ENCODE measurements around the gene RAB6C. TPM values are rescaled to one million over a fixed set of nuclear protein-coding genes. Genes with fewer than 3 reads are reported as not detected.
"Not testable (repeated sequence)": the region's sequence is repeated elsewhere in the genome, so short reads cannot be mapped to it uniquely, and the experiment has no call there.

The RAB6C gene
- total RNA-seq (ENCODE audit: low replicate concordance), result 0.07 TPM in 1 of 2 replicates, not detected in the other

DNA sequence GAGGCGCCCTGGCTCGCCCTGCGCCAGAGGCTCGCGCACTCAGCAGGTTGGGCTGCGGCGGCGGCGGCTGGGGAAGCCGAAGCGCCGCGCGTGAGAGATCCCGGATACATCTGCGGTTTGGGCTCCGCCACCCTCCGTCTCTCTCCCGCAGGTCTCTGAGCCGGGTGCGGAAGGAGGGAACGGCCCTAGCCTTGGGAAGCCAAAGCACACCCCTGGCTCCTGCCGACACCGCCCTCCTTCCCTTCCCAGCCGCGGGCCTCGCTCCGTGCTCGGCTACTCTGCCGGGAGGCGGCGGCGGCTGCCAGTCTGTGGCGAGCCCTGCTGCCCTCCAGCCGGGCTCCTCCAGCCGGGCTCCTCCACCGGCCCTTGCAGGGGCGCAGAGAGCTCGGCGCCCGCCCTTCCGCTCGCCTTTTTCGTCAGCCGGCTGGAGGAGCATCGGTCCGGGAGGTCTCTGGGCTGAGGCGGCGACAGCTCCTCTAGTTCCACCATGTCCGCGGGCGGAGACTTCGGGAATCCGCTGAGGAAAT is at the start of gene RAB6C:
TSS of gene RAB6C (plus strand) at position 38 of the 527 bp plus-strand sequence. CDS start at position 488, 450 bp downstream.
- peak within 1 kb of the TSS; percentile 83 for H3K4me3 Mint-ChIP-seq
- H3K27ac Mint-ChIP-seq; H3K4me1 Mint-ChIP-seq; H3K36me3 Mint-ChIP-seq; H3K9me3 Mint-ChIP-seq; H3K9me3 ChIP-seq (ENCODE audit: low read depth); H4K20me1 ChIP-seq (ENCODE audit: low read depth); H3F3A ChIP-seq (ENCODE audit: low read depth); H3K9ac ChIP-seq; H3K4me1 ChIP-seq; H3K27ac ChIP-seq; H3K36me3 ChIP-seq; H3K79me2 ChIP-seq (ENCODE audit: low read depth): not testable (repeated sequence)
- H3K27me3 Mint-ChIP-seq (ENCODE audit: insufficient read depth, low read depth), result peaks cover 32% of the 10 kb centered on the region
- Histone ChIP-seq H2AFZ (replicated peaks) (peak within 1 kb of the TSS; percentile 89), H3K4me3 (peak within 1 kb of the TSS; percentile 53), H3K27me3 (peaks cover 79% of the 10 kb centered on the region), H3K4me2 (peak within 1 kb of the TSS; percentile 78)
- peak; percentile 68 for DNase-seq (ENCODE audit: low spot score)
- peak; percentile 72 for TF ChIP-seq EZH2 (IDR thresholded peaks at IDR 0.05)

DNA sequence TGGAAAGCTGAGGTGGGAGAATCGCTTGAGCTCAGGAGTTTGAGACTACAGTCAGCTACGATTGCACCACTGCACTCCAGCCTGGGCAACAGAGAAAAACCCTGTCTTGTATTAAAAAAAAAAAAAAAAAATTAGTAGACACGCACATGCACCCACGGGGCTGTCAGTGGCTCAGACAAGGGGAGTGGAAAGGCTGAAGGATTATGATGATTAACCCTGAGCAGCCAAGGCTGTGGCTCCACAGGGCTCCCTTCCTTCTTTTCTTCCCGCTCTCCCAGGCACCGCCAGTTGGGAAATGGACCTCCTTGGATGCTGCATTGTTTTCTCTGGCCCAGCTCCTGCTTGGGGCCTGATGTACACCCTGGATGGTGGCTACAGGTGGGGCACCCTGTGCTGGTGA is 49.0 kb upstream of the RAB6C start:
- H2AFZ ChIP-seq (replicated peaks), result no peak overlapping the region
- no peaks in the 10 kb centered on the region for H3K9me3 Mint-ChIP-seq
- H3K27me3 ChIP-seq, result peaks cover 29% of the 10 kb centered on the region
- no peaks in the 10 kb centered on the region for H3K9me3 ChIP-seq (ENCODE audit: low read depth)
- no peaks in the 10 kb centered on the region for H3K36me3 ChIP-seq
- TF ChIP-seq EZH2 (IDR thresholded peaks at IDR 0.05) (no peak), EZH2phosphoT487 (IDR thresholded peaks at IDR 0.05) (no peak)
- TF ChIP-seq, protein P1, sequence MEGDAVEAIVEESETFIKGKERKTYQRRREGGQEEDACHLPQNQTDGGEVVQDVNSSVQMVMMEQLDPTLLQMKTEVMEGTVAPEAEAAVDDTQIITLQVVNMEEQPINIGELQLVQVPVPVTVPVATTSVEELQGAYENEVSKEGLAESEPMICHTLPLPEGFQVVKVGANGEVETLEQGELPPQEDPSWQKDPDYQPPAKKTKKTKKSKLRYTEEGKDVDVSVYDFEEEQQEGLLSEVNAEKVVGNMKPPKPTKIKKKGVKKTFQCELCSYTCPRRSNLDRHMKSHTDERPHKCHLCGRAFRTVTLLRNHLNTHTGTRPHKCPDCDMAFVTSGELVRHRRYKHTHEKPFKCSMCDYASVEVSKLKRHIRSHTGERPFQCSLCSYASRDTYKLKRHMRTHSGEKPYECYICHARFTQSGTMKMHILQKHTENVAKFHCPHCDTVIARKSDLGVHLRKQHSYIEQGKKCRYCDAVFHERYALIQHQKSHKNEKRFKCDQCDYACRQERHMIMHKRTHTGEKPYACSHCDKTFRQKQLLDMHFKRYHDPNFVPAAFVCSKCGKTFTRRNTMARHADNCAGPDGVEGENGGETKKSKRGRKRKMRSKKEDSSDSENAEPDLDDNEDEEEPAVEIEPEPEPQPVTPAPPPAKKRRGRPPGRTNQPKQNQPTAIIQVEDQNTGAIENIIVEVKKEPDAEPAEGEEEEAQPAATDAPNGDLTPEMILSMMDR (IDR thresholded peaks at IDR 0.05), result no peak
- no peak overlapping the region for H3K27ac Mint-ChIP-seq
- peaks cover 23% of the 10 kb centered on the region for H3K27me3 Mint-ChIP-seq (ENCODE audit: insufficient read depth, low read depth)
- no peaks in the 10 kb centered on the region for H3F3A ChIP-seq (ENCODE audit: low read depth)
- no peak overlapping the region for H3K27ac ChIP-seq
- no peaks in the 10 kb centered on the region for H3K79me2 ChIP-seq (ENCODE audit: low read depth)
- no peaks in the 10 kb centered on the region for H3K36me3 Mint-ChIP-seq
- H3K4me3 ChIP-seq, result no peak overlapping the region
- H3K4me1 ChIP-seq, result peaks cover 6% of the 10 kb centered on the region
- no peaks in the 10 kb centered on the region for H4K20me1 ChIP-seq (ENCODE audit: low read depth)
- H3K9ac ChIP-seq, result no peak overlapping the region
- DNase-seq (ENCODE audit: low spot score), result no peak
- H3K4me3 Mint-ChIP-seq, result no peak overlapping the region
- H3K4me1 Mint-ChIP-seq, result peaks cover 22% of the 10 kb centered on the region
- H3K4me2 ChIP-seq, result no peak overlapping the region

DNA sequence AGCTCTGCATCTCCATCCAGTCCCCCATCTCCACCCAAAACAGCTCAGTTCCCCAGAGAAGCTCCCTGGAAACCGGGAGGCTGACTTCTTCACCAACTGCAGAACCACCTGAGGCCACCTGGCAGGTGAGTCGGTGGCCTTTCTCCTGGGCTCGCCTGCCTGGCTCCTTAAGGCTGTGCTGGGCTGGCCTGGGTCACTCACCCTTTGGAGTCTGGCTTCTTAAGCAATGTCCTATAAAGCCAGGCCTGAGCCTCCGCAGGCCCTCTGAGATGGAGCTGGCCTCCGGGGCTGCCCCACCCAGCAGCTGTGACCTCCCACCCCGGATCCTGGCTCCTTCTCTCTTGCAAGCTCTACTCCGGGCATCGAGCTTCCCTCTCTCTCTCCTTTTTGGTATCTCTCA is 46.1 kb upstream of the RAB6C start:
- peaks cover 19% of the 10 kb centered on the region for H3K27me3 Mint-ChIP-seq (ENCODE audit: insufficient read depth, low read depth)
- H3K36me3 ChIP-seq; H3K4me1 ChIP-seq; H3K4me3 ChIP-seq; DNase-seq (ENCODE audit: low spot score); H3K9ac ChIP-seq; H3K27ac Mint-ChIP-seq; H3F3A ChIP-seq (ENCODE audit: low read depth); H3K79me2 ChIP-seq (ENCODE audit: low read depth); H4K20me1 ChIP-seq (ENCODE audit: low read depth); H3K36me3 Mint-ChIP-seq; H3K27ac ChIP-seq; H3K9me3 ChIP-seq (ENCODE audit: low read depth); H3K9me3 Mint-ChIP-seq: not testable (repeated sequence)
- peak overlapping the region; percentile 1 for H3K4me3 Mint-ChIP-seq
- H3K4me2 ChIP-seq, result peak overlapping the region; percentile 79
- peaks cover 34% of the 10 kb centered on the region for H3K27me3 ChIP-seq
- H3K4me1 Mint-ChIP-seq, result peaks cover 19% of the 10 kb centered on the region
- peak overlapping the region; percentile 95 for H2AFZ ChIP-seq (replicated peaks)

DNA sequence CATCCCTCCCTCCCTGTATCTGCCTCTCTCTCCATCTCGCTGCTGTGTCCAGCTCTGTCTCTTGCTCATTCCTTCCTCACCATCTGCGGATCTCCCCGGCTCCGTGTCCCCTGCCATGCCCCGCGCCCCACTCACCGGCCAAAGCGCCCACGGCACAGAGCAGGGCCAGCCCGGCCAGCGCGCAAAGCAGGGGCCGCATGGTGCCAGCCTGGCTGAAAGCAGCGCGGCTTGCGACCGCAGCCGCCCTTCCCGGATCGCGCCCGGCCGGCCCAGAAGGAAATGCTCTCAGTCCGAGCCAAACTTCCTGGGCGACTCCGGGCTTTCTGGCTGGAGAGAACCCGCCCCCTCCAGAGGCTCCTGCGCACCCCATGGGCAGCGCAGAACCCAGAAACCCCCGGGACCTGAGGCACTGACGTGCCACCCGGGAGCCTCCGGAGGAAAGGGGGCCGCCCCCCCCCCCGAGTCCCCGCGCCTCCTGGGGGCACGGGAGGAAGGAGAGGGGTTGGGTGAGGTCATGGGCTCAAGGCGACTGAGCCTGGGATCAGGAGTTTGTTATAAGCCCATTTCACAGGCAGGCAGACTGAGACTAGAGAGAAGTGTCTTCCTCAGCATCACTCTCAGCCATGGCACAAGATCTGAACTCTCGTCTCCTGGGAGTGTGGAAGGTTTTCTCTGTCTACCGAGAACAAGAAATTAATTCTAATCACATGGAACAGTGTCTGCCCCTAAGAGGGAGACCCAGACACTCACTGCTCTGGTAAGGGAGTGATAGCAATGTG is 45.2 kb upstream of the RAB6C start:
- no peaks in the 10 kb centered on the region for H3F3A ChIP-seq (ENCODE audit: low read depth)
- peaks cover 34% of the 10 kb centered on the region for H3K27me3 ChIP-seq
- H3K9ac ChIP-seq, result no peak overlapping the region
- H4K20me1 ChIP-seq (ENCODE audit: low read depth), result no peaks in the 10 kb centered on the region
- no peaks in the 10 kb centered on the region for H3K79me2 ChIP-seq (ENCODE audit: low read depth)
- no peaks in the 10 kb centered on the region for H3K36me3 ChIP-seq
- peak; percentile 54 for DNase-seq (ENCODE audit: low spot score)
- H3K27ac Mint-ChIP-seq, result no peak overlapping the region
- peaks cover 6% of the 10 kb centered on the region for H3K4me1 ChIP-seq
- H3K4me3 ChIP-seq, result peak overlapping the region; percentile 47
- TF ChIP-seq, protein P1 (IDR thresholded peaks at IDR 0.05), result no peak
- TF ChIP-seq EZH2phosphoT487 (IDR thresholded peaks at IDR 0.05) (peak; percentile 53), EZH2 (IDR thresholded peaks at IDR 0.05) (peak; percentile 67)
- peak overlapping the region; percentile 1 for H3K4me3 Mint-ChIP-seq
- H3K9me3 ChIP-seq (ENCODE audit: low read depth), result no peaks in the 10 kb centered on the region
- no peak overlapping the region for H3K27ac ChIP-seq
- no peaks in the 10 kb centered on the region for H3K36me3 Mint-ChIP-seq
- peak overlapping the region; percentile 95 for H2AFZ ChIP-seq (replicated peaks)
- no peaks in the 10 kb centered on the region for H3K9me3 Mint-ChIP-seq
- H3K4me2 ChIP-seq, result peak overlapping the region; percentile 79
- H3K27me3 Mint-ChIP-seq (ENCODE audit: insufficient read depth, low read depth), result peaks cover 19% of the 10 kb centered on the region
- peaks cover 14% of the 10 kb centered on the region for H3K4me1 Mint-ChIP-seq

Measured in neural progenitor cell (in vitro differentiated cells).